Stomach (tissue), 9 donors: ENCODE results near the gene PRUNE1. TPM values are rescaled to one million over a fixed set of nuclear protein-coding genes. Genes with fewer than 3 reads are reported as not detected.

ENCODE experiments used
- DNase-seq, 2 donors: peaks; one replicate each; pipeline versions ENCODE4 v3.0.0 to v3.0.0-alpha.2; 2013 to 2019
- H3K27ac ChIP-seq, 5 donors: fragments of 200-600 bp in 4 of 5; sonication (generic) in 4 of 5; one replicate each; pipeline ENCODE4 v1.5.1; 2013 to 2019; ENCODE audit warnings: mild to moderate bottlenecking in 1 of 5, moderate library complexity in 1 of 5
- H3K27me3 ChIP-seq, 3 donors: fragments of 200-600 bp; sonication (generic); one replicate each; pipeline ENCODE4 v1.5.1; 2017 to 2019; ENCODE audit warnings: mixed run types in 1 of 3
- H3K36me3 ChIP-seq, 4 donors: fragments of 200-600 bp; sonication (generic); 1 replicate in 3 of 4; 2 replicates in 1 of 4; pipeline ENCODE4 v1.5.1; 2016 to 2019
- H3K4me1 ChIP-seq, 4 donors: fragments of 200-600 bp; sonication (generic); one replicate each; pipeline ENCODE4 v1.5.1; 2016 to 2019
- H3K4me3 ChIP-seq, 4 donors: fragments of 200-600 bp; sonication (generic) in 3 of 4; one replicate each; pipeline ENCODE4 v1.5.1; 2016 to 2019; ENCODE audit warnings: mild to moderate bottlenecking in 1 of 4
- H3K9me3 ChIP-seq, 4 donors: fragments of 200-600 bp; sonication (generic); one replicate each; pipeline ENCODE4 v1.5.1; 2016 to 2019
- CTCF ChIP-seq, 7 experiments: fragments of 450-650 bp in 4 of 7; fragments of 200-600 bp in 3 of 7; sonication (generic) in 3 of 7; IDR thresholded peaks; one replicate each; pipeline ENCODE4 v1.5.1; 2016 to 2019; ENCODE audit warnings: antibody characterized with exemption in 7 of 7, control low read depth in 2 of 7, mild to moderate bottlenecking in 1 of 7
- EP300 ChIP-seq: sonication (generic); formaldehyde crosslinking; IDR thresholded peaks from one replicate; pipeline ENCODE4 v1.6.1; 2017; ENCODE audit warnings: antibody characterized with exemption
- POLR2A ChIP-seq, 4 donors: fragments of 450-650 bp; IDR thresholded peaks; one replicate each; pipeline ENCODE4 v1.6.1; 2016; ENCODE audit warnings: antibody characterized with exemption in 4 of 4, control low read depth in 2 of 4, mild to moderate bottlenecking in 1 of 4, moderate library complexity in 1 of 4
- POLR2AphosphoS5 ChIP-seq, 3 donors: sonication (generic); formaldehyde crosslinking; IDR thresholded peaks; one replicate each; pipeline ENCODE4 v1.6.1; 2016; ENCODE audit warnings: antibody characterized with exemption in 3 of 3
- WGBS, 5 donors: extraction: QIAGEN DNeasy Blood & Tissue Kit in 3 of 5; methylation state at CpG; one replicate each; pipeline versions ENCODE4 v1.1.5 to v1.1.7; 2013 to 2018; 5-methylcytosine and 5-hydroxymethylcytosine counted together
- intact Hi-C: fragments of 100-400 bp; cut with DNase I; formaldehyde crosslinking; loops from one replicate; pipeline ENCODE4 v1.15.1; 2023; ENCODE audit warnings: low total_unique reads
- polyA plus RNA-seq, 3 donors: library from polyadenylated mRNA; stranded (reverse); fragments of 200-250 nt; gene quantifications; one replicate each; pipeline ENCODE4 v1.2.3, GENCODE V29; 2013
- small RNA-seq, 4 donors: library from RNA; depleted of rRNA; stranded (forward); fragments of <200 nt; gene quantifications; one replicate each; pipeline ENCODE3, GENCODE V24; 2016
- total RNA-seq, 5 donors: library from RNA; depleted of rRNA; stranded (reverse); fragments of >200 nt; gene quantifications; one replicate each; pipeline versions ENCODE4 v1.1.0 to v1.2.3, GENCODE V29; 2014 to 2016
- donor health status: healthy with polysubstance abuse.
- donor health status: Bipolar disorder and iron deficiency.
- donor health status: healthy.

PRUNE1 gene
- total and polyA plus RNA-seq, 8 donors, result 2.9 to 118 (median 13.7) TPM

GRCh38 chr1:151072224-151072623 is 64.0 kb downstream of the PRUNE1 start:
- no peak for DNase-seq
- TF ChIP-seq CTCF (IDR thresholded peaks at IDR 0.05) (no peak), POLR2AphosphoS5 (IDR thresholded peaks at IDR 0.05) (no peak), EP300 (no peak), POLR2A (IDR thresholded peaks at IDR 0.05) (no peak)
- intact Hi-C loops, result no loop called here
- H3K4me1 ChIP-seq, result peaks cover 12 to 29% (median 20%) of the 10 kb centered on the region in 4 donors
- no peaks in the 10 kb centered on the region for H3K9me3 ChIP-seq
- H3K27me3 ChIP-seq, result no peaks in the 10 kb centered on the region
- no peak overlapping the region for H3K4me3 ChIP-seq
- H3K27ac ChIP-seq, result peak overlapping the region in 4 of 5 donors; percentile 98 to 99 (median 99)
- H3K36me3 ChIP-seq, result peaks cover 0 to 14% (median 12%) of the 10 kb centered on the region in 4 donors
- 71 to 78% (median 73%) methylated on average over 13 of the region's 13 CpGs for WGBS, 5 donors

Small RNAs within 50 kb of the gene (small RNA-seq; reads per million reads assigned to genes)
- 0 reads per million in 4 donors for gene RNU6-884P

Other genes with a start within 250 kb of the PRUNE1 start
- gene CTSS, start 242.7 kb upstream of the PRUNE1 start, total RNA-seq, result 100 to 1,000 TPM in 2 of 5 donors, 10 to 100 TPM in 2, 1 to 10 TPM in 1; 5.8 to 194 (median 54.8) TPM
- 10 to 100 TPM; 16.2 to 39.9 (median 17.7) TPM for gene CTSS, start 242.7 kb upstream of the PRUNE1 start, polyA plus RNA-seq
- 10 to 100 TPM in 3 of 5 donors, 1 to 10 TPM in 2; 7.6 to 49.8 (median 12.2) TPM for gene CTSK, start 200.2 kb upstream of the PRUNE1 start, total RNA-seq
- gene CTSK, start 200.2 kb upstream of the PRUNE1 start, polyA plus RNA-seq, result 10 to 100 TPM; 12.5 to 17.3 (median 14.8) TPM
- 10 to 100 TPM; 23.8 to 64.7 (median 53.1) TPM for gene ARNT, start 131.8 kb upstream of the PRUNE1 start, total RNA-seq
- gene ARNT, start 131.8 kb upstream of the PRUNE1 start, polyA plus RNA-seq, result 10 to 100 TPM in 2 of 3 donors, 1 to 10 TPM in 1; 8.9 to 20.2 (median 19.7) TPM
- gene CTXND2, start 121.3 kb upstream of the PRUNE1 start, total RNA-seq, result not detected
- not detected for gene CTXND2, start 121.3 kb upstream of the PRUNE1 start, polyA plus RNA-seq
- gene SETDB1, start 82.1 kb upstream of the PRUNE1 start, total RNA-seq, result 10 to 100 TPM; 25.4 to 77.3 (median 56.0) TPM
- 10 to 100 TPM; 13.8 to 19.6 (median 17.3) TPM for gene SETDB1, start 82.1 kb upstream of the PRUNE1 start, polyA plus RNA-seq
- gene CERS2, start 33.6 kb upstream of the PRUNE1 start, total RNA-seq, result 100 to 1,000 TPM in 2 of 5 donors, 10 to 100 TPM in 3; 24.9 to 117 (median 76.0) TPM
- gene CERS2, start 33.6 kb upstream of the PRUNE1 start, polyA plus RNA-seq, result 100 to 1,000 TPM; 101 to 125 (median 114) TPM
- gene ANXA9, start 26.2 kb upstream of the PRUNE1 start, total RNA-seq, result not detected
- under 1 TPM; 0.44 to 0.63 (median 0.46) TPM for gene ANXA9, start 26.2 kb upstream of the PRUNE1 start, polyA plus RNA-seq
- 10 to 100 TPM; 19.1 to 60.0 (median 40.6) TPM for gene MINDY1, start 1.5 kb upstream of the PRUNE1 start, total RNA-seq
- 10 to 100 TPM in 2 of 3 donors, 1 to 10 TPM in 1; 9.8 to 18.8 (median 16.1) TPM for gene MINDY1, start 1.5 kb upstream of the PRUNE1 start, polyA plus RNA-seq
- 1 to 10 TPM in 1 of 5 donors, not detected in 4; 1.3 TPM for gene BNIPL, start 28.1 kb downstream of the PRUNE1 start, total RNA-seq
- 10 to 100 TPM in 1 of 3 donors, under 1 TPM in 1, not detected in 1; 0.25 to 35.1 TPM for gene BNIPL, start 28.1 kb downstream of the PRUNE1 start, polyA plus RNA-seq
- 1 to 10 TPM in 4 of 5 donors, under 1 TPM in 1; 0.73 to 6.4 (median 3.5) TPM for gene C1orf56, start 39.3 kb downstream of the PRUNE1 start, total RNA-seq
- 1 to 10 TPM; 2.4 to 6.0 (median 2.5) TPM for gene C1orf56, start 39.3 kb downstream of the PRUNE1 start, polyA plus RNA-seq
- 10 to 100 TPM; 28.1 to 90.3 (median 52.5) TPM for gene CDC42SE1, start 51.2 kb downstream of the PRUNE1 start, total RNA-seq
- gene CDC42SE1, start 51.2 kb downstream of the PRUNE1 start, polyA plus RNA-seq, result 10 to 100 TPM; 41.6 to 49.2 (median 47.1) TPM
- 10 to 100 TPM in 1 of 5 donors, 1 to 10 TPM in 1, under 1 TPM in 1, not detected in 2; 0.72 to 14.0 (median 3.1) TPM for gene MLLT11, start 51.9 kb downstream of the PRUNE1 start, total RNA-seq
- gene MLLT11, start 51.9 kb downstream of the PRUNE1 start, polyA plus RNA-seq, result 1 to 10 TPM; 1.1 to 2.4 (median 1.4) TPM
- gene GABPB2, start 62.3 kb downstream of the PRUNE1 start, total RNA-seq, result 10 to 100 TPM in 2 of 5 donors, 1 to 10 TPM in 3; 5.2 to 52.2 (median 8.8) TPM
- gene GABPB2, start 62.3 kb downstream of the PRUNE1 start, polyA plus RNA-seq, result 1 to 10 TPM; 3.9 to 5.4 (median 4.3) TPM
- 10 to 100 TPM in 2 of 5 donors, 1 to 10 TPM in 3; 4.4 to 12.3 (median 8.1) TPM for gene SEMA6C, start 138.2 kb downstream of the PRUNE1 start, total RNA-seq
- gene SEMA6C, start 138.2 kb downstream of the PRUNE1 start, polyA plus RNA-seq, result 10 to 100 TPM in 2 of 3 donors, 1 to 10 TPM in 1; 7.1 to 13.9 (median 13.0) TPM
- gene TNFAIP8L2, start 148.2 kb downstream of the PRUNE1 start, total RNA-seq, result 10 to 100 TPM in 2 of 5 donors, 1 to 10 TPM in 1, not detected in 2; 2.0 to 19.4 (median 15.2) TPM
- gene TNFAIP8L2, start 148.2 kb downstream of the PRUNE1 start, polyA plus RNA-seq, result 1 to 10 TPM; 3.2 to 9.5 (median 4.1) TPM
- 10 to 100 TPM in 1 of 5 donors, 1 to 10 TPM in 4; 1.7 to 10.3 (median 4.5) TPM for gene LYSMD1, start 157.5 kb downstream of the PRUNE1 start, total RNA-seq
- 1 to 10 TPM; 4.0 to 5.3 (median 4.7) TPM for gene LYSMD1, start 157.5 kb downstream of the PRUNE1 start, polyA plus RNA-seq
- gene SCNM1, start 157.7 kb downstream of the PRUNE1 start, total RNA-seq, result 10 to 100 TPM in 3 of 5 donors, 1 to 10 TPM in 2; 4.5 to 57.8 (median 12.0) TPM
- 10 to 100 TPM; 35.2 to 66.3 (median 64.5) TPM for gene SCNM1, start 157.7 kb downstream of the PRUNE1 start, polyA plus RNA-seq
- not detected for gene TMOD4, start 167.5 kb downstream of the PRUNE1 start, total RNA-seq
- 1 to 10 TPM in 1 of 3 donors, not detected in 2; 1.2 TPM for gene TMOD4, start 167.5 kb downstream of the PRUNE1 start, polyA plus RNA-seq
- gene VPS72, start 181.7 kb downstream of the PRUNE1 start, total RNA-seq, result 10 to 100 TPM; 19.1 to 61.6 (median 32.1) TPM
- gene VPS72, start 181.7 kb downstream of the PRUNE1 start, polyA plus RNA-seq, result 10 to 100 TPM; 27.8 to 32.6 (median 30.2) TPM
- gene PIP5K1A, start 190.1 kb downstream of the PRUNE1 start, total RNA-seq, result 100 to 1,000 TPM in 2 of 5 donors, 10 to 100 TPM in 3; 36.8 to 156 (median 94.6) TPM
- gene PIP5K1A, start 190.1 kb downstream of the PRUNE1 start, polyA plus RNA-seq, result 10 to 100 TPM in 2 of 3 donors, 1 to 10 TPM in 1; 8.4 to 13.4 (median 11.4) TPM
- 100 to 1,000 TPM in 2 of 5 donors, 10 to 100 TPM in 3; 81.3 to 220 (median 83.2) TPM for gene PSMD4, start 246.3 kb downstream of the PRUNE1 start, total RNA-seq
- gene PSMD4, start 246.3 kb downstream of the PRUNE1 start, polyA plus RNA-seq, result 100 to 1,000 TPM; 126 to 234 (median 176) TPM